ENCODE data around the gene CD300LD.
"Not testable (repeated sequence)": the region's sequence is repeated elsewhere in the genome, so short reads cannot be mapped to it uniquely, and the experiment has no call there.

CD300LD gene

DNA sequence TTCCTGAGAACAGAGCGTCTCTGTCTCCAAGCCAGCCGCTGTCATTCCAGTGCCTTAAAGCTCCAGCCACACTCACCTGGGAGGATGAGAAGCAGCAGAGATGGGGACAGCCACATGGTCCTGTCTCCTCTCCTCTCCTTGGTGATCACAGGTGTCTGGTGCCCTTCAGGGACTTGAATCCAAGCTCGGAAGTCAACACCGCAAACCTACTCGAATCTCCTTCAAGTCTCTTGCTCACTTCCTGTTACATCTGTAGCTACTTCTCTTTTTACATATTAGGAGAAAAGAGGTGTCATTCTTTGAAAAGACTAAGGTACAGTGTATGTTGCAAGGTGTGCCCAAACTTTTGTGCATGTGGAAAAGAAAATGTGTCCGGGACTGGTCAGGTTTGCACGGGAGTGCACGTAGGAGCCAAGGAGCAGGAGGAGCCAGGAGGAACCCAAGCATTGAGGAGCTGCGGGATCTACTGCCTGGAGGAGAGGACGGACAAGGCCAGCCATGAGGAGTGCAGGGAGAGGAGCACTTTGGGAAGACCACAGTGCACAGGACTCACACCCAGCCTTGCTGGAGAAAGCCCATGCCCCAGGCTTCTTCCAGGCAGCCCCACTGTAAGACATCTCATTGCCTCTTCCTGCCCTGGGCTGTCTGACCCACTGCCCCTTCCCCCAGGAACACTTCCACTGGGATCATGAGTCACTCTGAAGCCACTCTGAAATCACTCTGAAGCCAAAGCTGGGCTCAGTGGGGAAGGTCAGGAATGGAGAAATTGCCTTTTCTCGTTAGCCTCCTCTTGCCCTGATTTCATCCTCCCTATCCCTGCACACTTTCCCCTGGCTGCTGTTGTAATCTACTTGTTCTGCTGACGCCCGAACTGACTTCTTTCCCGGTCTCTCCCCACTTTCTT is at the start of gene CD300LD:
CD300LD (minus strand) TSS at position 197 of the 904 bp plus-strand sequence; CDS start at position 116, 81 bp downstream.
- no peak for DNase-seq (ENCODE audit: low read depth in 1 of 2, low spot score in 1 of 2)

DNA sequence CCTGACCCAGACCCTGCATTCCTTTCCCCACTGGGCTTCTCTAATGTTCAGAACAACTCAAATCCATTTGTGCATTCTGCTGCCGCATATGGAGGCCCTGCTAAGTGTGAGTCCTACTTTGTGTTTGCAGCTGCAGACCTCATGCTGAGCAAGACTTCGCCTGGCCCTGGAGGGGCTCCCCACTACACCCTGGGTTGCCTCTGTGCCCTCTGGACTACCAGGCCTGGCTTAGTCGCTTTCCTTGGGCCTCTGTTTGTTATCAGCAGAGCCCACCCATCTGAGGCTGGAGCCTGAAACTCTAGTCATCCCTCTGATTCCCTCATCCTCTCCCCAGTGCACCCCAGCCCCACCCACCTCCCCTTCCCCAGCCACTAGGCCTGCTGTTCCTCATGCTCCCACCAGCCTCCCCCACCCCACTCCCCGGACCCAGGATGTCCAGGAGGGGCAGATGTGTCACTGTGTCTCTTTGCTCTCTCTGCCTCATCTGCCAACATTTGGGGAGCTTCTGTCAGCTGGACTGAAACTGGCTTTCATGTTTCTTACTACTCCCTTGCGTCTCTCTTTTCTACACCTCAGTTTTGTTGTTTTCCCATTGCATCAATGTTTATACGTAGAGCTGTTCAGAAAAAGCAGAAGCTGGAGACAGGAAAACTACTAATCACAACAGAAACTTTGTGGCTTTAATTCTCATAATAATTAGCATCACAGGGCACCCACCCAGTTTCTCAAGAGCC is 49.3 kb upstream of the CD300LD start:
- no peak for DNase-seq (ENCODE audit: low read depth in 1 of 2, low spot score in 1 of 2)

DNA sequence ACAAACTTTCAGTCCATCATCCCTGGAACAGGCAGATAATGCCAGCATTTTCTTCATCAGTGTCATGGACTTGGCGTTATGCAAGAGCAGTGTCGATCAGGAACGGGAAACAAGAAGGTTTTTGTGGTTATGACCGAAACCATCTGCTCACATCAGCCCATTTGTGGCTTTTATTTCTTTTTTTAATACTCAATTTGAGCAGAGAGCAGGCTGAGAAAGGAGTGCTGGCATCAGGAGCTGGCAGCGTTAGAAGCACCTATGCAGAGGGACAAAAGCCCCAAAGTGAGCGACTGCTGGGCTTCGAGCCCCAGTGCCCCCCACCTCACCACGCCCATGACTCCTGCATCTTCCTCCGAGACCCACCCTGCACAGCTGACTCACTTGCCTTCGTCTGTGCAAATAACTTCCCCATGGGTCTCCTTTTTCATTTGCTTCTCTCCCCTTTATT is 47.6 kb upstream of the CD300LD start:
- DNase-seq (ENCODE audit: low read depth in 1 of 2, low spot score in 1 of 2), result no peak

DNA sequence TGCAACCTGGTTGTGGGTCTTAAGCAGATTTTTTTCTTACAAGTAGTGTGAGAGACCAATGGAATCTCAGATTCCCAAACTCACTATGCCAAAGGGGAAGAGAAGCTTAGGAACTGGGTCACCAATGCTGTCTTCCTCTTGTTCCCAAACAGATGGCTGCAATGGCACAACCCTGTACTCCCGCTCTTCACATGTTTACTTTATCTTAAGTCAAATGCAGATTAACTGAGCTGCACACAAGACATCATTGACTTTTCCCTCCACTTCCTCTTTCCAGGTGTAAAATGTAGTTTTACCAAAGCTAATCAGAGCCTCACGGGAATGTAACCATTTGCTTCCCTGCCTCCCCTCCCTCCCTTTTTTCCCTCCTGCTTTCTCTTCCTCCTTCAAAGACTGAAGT is 45.8 kb upstream of the CD300LD start:
- DNase-seq (ENCODE audit: low read depth in 1 of 2, low spot score in 1 of 2), result no peak

DNA sequence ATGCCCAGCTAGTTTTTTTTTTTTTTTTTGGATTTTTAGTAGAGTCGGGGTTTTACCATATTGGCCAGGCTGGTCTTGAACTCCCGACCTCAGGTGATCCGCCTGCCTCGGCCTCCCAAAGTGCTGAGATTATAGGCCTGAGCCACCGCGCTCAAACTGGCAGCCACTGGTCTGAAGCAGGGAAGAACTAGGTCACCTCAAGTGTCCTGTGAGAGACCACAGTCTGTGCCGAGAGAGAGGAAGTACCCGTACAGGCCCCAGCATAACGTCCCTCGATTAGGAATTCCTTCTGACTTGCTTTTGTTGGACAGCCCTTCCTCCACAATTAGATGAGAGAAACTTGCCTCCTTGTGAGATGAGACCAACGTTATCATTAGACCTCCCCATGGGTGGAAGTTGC is 45.2 kb upstream of the CD300LD start:
- DNase-seq (ENCODE audit: low read depth in 1 of 2, low spot score in 1 of 2), result no peak

DNA sequence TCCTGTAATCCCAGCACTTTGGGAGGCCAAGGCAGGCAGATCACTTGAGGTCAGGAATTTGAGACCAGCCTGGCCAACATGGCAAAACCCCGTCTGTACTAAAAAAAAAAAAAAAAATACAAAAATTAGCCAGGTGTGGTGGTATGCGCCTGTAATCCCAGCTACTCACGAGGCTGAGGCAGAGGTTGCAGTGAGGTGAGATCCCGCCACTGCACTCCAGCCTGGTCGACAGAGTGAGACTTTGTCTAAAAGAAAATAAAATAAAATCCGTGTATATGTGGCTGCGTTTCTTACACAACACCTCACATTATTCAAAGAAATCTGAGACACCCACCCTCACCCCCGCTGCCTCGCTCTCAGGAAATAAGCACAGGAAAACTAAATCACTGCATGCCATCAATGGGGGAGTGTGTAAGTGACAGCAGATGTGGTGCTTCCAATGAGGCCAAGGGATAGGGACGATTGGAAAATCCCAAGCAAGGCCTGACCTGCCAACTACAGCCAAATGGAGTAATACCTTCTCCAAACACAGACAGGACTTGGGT is 44.5 kb upstream of the CD300LD start:
- not testable (repeated sequence) for DNase-seq (ENCODE audit: low read depth in 1 of 2, low spot score in 1 of 2)

DNA sequence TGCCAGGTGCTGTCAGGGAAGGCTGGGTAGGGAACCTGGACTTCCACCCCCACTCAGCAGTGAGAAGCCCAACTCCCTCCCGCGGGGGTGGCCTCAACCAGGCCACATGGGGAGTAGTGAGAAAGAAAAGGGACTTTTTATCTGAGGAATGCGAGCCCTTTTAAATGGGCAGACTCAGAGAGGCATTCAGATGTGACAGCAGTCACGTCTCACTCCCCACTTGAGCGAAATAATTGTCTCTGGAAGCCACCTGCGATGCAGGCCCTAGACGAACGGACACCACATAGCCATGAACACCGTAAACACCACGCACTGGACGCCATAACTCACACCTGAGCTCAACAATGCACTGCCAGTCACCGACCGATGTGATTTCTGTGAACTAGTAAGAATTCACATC is 43.3 kb upstream of the CD300LD start:
- no peak for DNase-seq (ENCODE audit: low read depth in 1 of 2, low spot score in 1 of 2)

DNA sequence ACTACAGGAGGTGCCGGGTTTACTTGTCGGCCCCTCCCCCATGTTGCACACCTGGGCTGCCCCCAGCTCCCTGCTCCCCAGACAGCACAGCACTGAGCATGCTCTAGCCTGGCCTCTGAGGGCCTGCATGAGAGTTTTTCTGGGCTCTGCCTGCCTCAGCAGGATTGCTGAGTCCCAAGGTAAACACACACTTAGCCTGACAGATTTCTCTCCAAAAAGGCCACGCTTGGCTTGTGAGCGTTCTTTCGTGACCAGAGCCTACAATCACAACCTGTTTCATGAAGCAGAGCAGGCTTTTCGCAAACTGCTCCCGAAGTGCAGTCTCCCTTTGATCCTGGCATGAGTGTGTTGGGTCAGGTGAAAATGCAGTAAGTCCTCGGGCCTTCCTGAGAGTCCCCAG is 41.2 kb upstream of the CD300LD start:
- no peak for DNase-seq (ENCODE audit: low read depth in 1 of 2, low spot score in 1 of 2)

DNA sequence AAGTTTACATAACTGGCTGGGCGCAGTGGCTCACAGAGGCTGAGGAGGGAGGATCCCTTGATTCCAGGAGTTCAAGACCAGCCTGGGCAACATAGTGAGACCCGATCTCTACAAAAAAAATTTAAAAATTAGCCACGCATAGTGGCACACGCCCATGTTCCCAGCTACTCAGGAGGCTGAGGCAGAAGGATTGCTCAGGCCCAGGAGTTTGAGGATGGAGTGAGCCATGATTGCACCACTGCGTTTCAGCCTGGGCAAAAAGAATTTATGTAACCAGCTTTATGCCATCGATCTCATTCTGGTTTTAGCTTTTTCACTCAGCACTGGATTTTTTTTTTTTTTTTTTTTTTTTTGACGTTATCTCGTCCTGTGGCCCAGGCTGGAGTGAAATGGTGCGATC is 40.5 kb upstream of the CD300LD start:
- no peak for DNase-seq (ENCODE audit: low read depth in 1 of 2, low spot score in 1 of 2)

DNA sequence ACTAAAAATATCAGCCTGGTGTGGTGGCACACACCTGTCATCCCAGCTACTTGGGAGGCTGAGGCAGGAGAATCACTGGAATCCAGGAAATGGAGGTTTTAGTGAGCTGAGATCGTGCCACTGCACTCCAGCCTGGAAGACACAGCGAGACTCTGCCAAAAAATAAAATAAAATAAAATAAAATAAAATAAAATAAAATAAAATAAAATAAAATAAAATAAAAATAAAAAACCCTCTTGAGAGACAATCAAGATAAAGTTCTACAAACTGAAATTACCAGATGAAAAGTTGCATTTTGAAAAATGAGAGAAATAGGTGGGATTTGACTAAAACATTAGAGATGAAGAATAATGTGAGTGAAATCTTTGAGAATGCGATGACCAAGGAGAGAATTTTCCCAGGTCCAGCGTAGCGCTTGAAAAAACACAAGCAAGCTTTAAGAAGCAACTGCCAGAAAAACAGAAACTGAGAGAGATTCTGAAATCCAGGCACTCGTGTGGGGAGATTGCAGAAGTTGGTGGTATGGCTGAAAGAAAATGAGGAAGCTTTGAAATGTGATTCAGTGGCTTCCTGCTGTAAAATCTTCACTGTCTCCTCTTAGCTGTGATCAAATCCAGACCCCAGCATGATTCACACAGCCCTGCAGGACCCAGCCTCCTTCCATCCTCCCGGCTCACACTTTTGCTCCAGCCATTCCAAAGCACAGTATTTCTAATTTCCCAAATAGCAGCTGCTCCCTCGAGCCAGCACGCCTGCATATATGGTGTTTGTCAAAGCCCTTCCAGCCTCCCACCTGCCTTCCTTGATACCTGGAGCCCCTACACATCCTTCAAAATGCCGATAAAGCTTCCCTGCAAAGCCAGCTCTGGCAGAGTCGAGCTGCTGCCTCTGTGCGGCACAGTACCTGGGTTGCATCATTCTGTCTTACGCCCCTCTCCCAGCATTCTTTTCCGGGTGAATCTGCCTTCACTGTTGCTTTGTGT is 39.7 kb upstream of the CD300LD start:
- DNase-seq (ENCODE audit: low read depth in 1 of 2, low spot score in 1 of 2), result no peak

DNA sequence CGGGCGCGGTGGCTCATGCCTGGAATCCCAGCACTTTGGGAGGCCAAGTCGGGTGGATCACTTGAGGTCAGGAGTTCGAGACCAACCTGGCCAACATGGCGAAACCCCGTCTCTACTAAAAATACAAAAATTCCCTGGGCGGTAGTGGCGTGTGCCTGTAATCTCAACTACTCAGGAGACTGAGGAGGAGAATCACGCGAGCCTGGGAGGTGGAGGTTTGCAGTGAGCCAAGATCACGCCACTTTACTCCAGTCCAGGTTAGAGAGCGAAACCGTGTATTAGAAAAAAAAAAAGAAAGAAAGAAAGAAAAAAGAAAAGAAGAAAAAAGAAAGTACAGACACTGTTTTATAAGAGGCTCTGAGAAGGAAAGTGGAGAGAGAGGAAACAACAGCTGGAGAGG is 38.2 kb upstream of the CD300LD start:
- not testable (repeated sequence) for DNase-seq (ENCODE audit: low read depth in 1 of 2, low spot score in 1 of 2)

DNA sequence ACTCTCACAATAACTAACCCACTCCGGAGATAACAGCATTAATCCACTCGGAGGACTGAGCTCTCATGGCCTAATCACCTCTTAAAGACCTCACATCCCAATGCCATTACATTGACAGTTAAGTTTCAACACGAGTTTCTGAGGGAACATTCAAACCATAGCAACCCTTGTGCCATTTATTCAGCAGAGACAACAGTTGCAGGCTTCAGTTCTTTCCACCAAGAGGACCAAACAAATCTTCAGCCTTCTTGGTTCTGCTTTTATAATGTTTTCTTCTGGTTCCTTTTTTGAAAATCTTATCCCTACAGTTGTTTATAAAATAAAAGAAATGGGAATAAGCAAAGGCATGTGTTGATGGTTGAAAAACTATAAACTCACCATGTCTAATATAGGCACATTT is 33.6 kb upstream of the CD300LD start:
- DNase-seq (ENCODE audit: low read depth in 1 of 2, low spot score in 1 of 2), result no peak

DNA sequence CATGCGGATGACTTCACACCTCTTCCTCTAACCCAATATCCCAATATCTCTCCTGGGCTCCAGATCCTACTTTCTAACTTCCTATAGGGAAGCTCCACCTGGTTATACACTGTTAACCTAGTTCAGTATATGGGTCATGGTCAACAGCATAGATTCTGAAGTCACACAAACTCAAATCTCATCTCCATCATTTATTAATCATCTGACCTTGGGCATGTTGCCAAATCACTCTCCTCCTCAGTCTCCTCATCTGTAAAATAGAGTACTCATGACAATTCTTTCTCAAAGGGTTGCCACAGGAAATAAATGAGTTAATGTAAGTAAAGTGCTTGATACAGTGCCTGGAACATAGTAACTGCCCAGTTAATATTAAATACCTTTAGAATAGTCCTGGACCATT is 32.0 kb upstream of the CD300LD start:
- no peak for DNase-seq (ENCODE audit: low read depth in 1 of 2, low spot score in 1 of 2)

DNA sequence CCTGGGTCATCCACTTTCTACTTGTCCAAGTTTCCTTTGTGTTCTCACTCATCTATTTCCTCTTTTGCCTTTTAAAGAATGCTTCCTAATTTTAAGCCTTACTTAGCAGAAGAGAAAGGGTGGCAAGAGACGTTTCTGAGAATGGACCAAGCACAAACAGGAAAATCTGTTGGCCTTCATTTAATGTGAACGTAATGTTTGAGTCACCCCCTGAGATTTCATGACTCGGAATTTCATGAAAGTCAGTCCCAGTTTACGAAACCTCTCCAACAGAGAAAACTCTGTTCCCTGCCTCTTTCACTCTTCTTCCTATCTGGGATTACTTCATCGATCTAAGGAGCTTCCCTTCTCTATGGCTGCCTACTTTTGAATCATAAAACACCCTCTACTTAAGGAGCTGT is 31.6 kb upstream of the CD300LD start, which contains the start of gene CD300E:
CD300E (minus strand) TSS at position 46 of the 401 bp plus-strand sequence. CDS start 117 bp downstream, outside the sequence.
- DNase-seq (ENCODE audit: low read depth in 1 of 2, low spot score in 1 of 2), result no peak

DNA sequence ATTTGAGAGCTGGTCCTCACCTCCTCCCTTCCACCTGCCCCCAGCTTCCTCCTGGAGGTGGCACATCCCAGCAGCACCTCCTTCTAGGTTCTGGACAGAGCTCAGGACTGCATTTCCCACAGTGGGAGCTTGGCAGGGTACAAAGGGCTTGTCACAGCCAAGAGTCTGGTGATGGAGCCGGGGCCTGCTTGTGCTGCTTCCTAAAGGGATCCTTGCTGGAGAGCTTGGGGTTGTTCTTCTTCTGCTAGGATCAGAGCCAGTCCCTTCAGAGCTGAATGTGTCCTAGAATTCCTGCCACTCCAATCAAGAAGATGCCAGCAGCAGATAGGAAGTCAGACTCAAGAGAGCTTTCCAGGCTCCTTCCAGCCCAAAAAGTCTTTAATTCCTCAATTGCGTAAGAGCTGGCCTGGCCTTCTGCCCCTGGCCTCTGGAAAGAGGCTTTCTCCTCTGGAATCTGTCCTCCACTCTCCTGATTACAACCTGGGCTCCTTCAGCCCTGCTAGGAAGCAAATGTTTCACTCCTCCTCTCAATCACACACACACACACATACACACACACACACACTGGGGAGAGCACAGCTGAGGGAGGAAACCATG is 27.1 kb upstream of the CD300LD start:
- DNase-seq (ENCODE audit: low read depth in 1 of 2, low spot score in 1 of 2), result no peak

DNA sequence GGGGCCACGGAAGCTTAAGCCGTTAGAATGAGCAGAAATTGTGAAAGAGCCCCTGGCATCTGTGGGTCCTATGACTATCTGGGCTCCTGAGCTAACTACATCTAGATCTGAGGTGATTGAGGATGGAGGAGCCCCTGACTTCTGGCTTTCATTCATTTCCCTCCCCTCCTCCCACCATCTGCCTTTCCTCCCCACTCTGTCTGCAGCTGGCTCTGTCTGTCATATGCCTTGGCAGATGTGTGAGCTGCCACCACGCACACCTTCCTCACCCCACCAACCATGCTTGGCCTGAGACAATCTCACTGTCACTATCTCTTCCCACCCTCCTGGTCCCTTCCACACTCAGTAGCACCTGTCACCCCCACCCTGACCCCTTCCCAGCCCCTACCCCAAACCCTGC is 26.4 kb upstream of the CD300LD start:
- no peak for DNase-seq (ENCODE audit: low read depth in 1 of 2, low spot score in 1 of 2)

DNA sequence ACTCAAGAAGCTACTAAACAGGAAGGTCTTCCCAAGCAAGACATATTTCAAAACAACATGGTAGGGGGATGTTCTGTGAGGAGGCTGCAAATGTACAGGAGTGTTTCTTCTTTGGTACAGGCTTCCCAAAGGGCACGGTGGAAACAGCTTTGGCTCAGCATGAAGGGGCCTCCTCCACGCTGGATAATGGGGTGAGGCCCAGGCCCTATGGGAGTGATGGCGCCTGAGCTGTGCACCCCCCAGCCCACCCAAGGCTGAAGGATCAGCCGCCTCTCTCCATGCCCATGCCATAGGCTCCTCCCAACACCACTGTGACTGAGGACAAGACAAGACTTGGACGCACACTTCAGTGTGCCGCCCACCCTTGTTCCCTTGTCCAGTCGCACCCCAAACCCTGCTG is 24.6 kb upstream of the CD300LD start:
- no peak for DNase-seq (ENCODE audit: low read depth in 1 of 2, low spot score in 1 of 2)

DNA sequence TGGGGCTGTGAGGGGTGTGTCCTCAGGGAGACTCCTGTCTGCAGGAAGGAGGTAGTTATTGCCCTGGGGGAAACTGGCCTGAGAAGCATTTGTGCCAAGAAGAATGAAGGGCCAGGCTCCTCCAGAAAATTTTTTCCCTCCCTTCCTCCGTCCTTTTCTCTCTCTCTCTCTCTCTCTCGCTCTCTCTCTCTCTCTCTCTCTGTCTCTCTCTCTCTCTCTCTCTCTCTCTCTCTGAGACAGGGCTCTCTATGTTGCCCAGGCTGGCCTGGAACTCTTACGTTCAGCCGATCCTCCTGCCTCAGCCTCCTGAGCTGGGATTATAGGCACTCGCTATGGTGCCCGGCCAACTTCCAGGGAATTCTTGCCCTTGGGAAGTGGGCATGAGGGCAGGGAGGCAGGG is 20.0 kb upstream of the CD300LD start:
- no peak for DNase-seq (ENCODE audit: low read depth in 1 of 2, low spot score in 1 of 2)

DNA sequence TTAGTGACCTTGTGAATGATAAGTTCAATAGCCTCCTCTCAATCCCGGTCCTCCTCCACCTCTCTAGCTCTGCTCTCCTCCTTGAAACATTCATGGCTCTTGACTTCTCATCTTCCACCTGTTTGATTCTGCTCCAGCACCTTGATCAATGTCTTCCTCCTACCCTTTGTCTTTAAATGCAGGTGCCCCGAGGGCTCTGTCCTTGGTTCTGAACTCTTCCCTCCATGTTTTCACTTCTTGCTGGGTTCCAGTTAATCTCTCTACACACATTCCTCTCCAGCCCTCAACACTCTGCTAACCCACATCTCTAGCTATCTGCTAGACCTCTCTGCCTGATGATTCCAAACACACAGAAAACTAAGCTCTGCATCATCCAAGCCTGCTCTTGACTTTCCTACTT is 18.0 kb upstream of the CD300LD start:
- DNase-seq (ENCODE audit: low read depth in 1 of 2, low spot score in 1 of 2), result no peak

DNA sequence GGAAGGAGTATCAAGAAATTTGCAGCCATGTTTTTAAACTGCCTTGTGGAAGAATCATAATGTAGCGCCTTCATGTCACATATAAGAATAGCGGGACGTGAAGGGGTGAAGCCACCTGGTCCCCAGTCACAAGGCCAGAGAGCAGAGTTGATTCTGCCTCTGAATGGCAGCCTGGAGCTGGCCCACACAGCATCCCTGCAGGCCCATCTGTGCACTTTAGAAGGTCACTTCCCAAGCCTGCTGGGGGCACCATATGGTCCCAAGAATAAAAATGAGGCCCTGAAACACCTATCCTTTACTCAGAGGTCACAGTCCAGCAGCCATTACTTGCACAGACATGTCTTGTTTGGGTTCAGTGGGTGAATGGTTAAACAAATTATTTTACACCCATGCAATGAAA is 16.4 kb upstream of the CD300LD start:
- no peak for DNase-seq (ENCODE audit: low read depth in 1 of 2, low spot score in 1 of 2)
